GM21515 (cell line): ENCODE measurements around the gene NDE1.
A peak's percentile ranks its signal among the peaks of the same experiment; 100 is the strongest.
"Not testable (repeated sequence)": the region's sequence is repeated elsewhere in the genome, so short reads cannot be mapped to it uniquely, and the experiment has no call there.

Source experiments
- ATAC-seq: cut with Tn5 transposase; IDR thresholded peaks from one replicate; pipeline ENCODE4 v1.9.1; 2021; ENCODE audit not compliant: unreplicated experiment

The NDE1 gene

DNA sequence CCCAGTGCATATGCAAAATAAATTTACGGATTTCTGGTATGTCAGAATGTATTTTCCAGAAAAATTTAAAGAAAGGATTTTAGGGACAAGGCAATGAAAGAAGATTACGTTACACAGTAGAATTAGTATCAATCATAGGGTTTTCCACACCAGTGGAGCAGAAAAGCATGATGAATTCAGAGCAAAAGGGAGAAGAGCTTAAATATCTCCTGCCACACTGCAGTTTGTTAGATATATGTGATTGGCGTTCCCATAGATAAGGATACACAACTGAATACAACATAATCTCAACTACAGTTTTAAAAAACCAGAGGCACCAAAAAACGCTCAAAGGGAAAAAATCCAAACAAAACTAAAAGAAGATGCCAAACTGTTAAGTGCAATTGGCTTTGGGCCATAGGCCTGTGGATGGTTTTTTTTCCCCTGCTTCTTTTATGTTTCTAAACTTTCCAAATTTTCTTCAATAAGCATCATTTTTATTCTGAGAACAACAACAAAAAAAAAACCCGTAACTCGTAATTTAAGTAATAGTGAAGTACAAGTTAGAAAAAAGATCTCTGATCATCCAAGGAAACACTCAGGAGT, 29.3 kb upstream of the NDE1 start:
- ATAC-seq = no peak

DNA sequence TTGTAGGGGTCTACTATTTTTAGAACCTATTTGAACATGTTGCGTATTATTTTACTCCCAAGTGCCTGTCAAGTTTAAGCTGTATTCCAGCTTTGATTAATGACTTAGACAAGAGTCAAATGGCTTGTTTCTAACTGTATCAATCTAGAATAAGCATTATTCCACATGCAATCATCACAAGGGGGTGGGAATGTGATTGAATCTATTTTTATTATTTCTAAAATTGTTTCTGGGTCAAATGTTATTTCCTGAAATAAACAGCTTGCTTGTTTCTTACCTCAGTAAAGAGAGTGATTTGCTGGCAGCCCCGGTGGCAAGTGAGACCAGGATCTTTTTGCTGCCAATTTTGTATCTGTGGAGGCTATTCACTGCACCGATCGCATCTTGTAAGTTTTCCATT, 28.6 kb upstream of the NDE1 start:
- no peak for ATAC-seq

DNA sequence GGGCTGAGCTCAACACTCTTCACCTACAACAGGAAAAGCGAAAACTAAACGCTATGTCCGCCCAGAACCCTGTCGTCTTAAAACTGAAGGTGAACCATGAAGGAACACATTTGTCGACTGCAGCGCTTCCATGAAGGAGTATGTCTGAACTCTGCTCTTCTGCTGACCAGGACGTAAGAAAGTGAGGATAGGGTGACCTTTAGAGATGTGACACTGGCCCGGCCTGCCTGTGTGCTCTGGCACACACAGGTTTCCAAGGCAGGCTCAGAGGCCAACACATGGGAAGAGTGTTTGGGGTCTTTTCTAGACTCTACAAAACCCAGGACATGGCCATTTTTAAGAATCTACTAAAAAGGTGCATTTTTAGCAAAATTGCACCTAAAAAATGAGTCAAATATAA, 28.2 kb upstream of the NDE1 start:
- ATAC-seq = no peak

DNA sequence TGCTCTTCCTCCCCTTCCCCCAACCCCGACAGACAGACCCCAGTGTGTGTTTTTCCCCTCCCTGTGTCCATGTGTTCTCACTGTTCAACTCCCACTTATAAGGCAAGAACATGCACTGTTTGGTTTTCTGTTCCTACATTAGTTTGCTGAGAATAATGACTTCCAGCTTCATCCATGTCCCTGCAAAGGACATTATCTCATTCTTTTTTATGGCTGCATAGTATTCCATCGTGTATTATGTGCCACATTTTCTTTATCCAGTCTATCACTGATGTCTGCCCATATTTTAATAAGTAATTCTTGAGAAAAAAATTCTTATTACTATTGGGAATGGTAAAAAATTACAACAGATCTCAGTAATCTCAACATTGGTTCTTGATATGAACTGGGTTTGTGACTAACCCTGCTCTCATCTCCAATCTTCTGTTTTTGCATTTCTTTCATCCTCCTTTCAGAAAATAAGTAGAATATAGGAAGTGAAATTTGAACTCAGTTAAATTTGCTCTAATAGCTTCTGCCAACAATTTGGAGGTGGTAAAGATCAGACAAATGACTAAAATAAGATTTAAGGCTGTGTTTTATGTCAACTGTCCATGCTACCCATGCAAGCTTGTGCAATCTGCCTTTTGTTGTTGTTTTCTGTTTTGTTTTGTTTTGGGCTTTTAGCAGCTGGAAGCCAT, 18.2 kb upstream of the NDE1 start:
- no peak for ATAC-seq

DNA sequence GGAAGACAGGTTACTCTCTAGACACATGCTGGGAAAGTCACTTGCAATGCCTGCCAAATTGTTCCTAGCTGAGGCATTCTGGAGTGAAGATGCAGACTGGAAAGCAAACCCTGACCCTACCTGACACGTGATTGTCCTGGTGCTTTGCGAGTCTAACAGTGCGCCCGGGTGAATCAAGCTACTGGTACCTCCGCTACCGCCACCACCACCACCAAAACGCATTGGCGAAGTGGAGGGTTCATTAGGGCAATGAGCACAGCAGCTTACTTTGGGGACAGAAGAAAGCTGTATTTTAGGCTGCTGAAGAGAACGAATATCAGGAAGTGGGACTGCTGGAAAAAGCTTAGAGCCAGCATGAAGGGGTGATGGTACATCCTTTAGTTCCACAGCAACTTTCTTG, 14.1 kb upstream of the NDE1 start:
- no peak for ATAC-seq

DNA sequence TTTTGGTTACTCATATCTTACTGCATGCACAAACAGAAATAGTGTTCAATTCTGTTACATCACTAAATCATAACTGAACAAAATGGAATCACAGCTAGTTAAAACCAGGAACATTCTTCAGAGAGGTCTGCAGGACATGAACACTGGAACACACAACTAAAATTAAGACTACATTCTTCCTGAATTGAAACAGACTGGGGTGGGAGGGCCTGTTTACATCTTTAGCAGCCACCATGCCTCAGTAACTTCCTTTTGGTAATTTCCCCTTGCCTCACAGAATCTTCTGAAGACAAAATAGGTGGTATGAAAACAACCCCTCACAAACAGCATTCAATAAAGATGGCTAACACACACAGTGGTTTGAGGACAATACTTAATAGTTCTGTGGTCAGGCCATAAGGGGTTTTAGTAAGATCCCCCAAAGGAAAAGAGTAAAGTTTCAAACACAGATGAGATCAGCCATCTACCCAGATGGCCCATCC, 13.6 kb upstream of the NDE1 start:
- peak; percentile 34 for ATAC-seq

DNA sequence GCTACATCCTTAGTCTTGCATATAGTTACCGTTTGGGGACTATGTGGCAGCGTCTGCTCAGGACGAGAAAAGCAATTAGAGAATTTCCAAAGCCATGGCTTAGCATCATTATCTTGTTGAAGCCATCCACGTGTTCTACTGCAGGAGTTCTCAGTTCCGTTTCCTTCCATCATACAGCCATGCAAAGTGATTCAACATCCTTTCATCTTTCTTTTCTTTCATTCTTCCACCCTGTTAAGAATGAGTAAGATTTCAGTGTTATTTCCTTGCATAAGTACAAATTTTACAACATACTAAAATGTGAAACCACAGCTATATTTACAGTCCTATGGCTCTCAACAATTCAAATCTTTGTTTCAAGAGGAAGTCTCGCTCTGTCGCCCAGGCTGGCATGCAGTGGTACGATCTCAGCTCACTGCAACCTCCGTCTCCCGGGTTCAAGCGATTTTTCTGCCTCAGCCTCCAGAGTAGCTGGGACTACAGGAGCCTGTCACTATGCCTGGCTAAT, 10.9 kb upstream of the NDE1 start:
- no peak for ATAC-seq

DNA sequence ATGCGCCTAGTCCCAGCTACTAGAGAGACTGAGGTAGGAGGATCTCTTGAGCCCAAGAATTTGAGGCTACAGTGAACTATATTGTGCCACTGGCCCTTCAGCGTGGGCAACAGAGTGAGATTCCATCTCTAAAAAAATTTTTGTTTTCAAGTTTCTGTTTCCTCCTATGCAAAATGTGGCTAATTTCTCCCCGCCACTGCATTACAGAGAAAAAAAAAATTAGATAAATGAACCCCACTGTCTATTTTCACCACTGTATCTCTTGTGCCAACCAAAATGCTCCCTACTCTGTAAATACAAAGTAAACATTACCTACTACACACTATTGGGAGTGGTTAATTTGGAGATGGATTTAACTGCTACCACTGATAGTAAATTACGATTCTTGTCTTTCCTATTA, 9.1 kb upstream of the NDE1 start:
- ATAC-seq = no peak

DNA sequence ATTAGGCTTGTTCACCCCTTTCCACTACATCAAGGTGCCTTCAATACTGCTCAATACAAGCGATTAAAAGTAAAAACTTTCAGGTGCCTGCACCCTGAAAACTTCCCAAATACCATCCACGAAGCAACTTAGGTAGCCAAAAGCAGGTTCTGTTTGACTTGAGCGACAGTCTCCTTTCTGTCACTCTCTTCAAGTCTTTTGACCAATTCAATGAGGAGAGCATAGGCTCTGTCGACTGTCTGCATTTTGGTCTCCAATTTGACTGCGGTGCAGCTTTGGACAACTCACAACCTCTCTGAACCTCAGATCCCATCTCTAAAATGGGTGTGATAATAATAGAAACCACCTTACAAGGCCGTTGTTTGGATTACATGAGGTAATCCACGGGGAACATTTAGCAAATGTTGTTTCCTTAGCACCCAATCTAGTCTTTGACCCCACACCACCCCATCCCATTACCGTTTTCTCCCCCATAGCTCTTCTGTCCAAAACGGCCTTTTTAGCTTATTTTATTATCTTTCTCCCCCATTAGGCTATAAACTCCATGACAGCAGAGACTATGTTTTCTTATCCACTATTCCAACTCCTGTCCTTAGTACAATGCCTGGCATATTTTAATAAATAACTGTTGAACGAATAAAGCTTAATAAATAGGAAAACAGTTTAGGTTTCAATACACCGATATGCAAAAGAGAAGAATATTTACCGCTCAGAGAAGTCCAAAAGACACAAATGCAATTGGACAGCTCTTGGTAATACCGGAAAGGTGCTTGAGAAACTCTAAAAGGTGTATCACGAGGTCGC, 8.1 kb upstream of the NDE1 start:
- ATAC-seq = no peak

DNA sequence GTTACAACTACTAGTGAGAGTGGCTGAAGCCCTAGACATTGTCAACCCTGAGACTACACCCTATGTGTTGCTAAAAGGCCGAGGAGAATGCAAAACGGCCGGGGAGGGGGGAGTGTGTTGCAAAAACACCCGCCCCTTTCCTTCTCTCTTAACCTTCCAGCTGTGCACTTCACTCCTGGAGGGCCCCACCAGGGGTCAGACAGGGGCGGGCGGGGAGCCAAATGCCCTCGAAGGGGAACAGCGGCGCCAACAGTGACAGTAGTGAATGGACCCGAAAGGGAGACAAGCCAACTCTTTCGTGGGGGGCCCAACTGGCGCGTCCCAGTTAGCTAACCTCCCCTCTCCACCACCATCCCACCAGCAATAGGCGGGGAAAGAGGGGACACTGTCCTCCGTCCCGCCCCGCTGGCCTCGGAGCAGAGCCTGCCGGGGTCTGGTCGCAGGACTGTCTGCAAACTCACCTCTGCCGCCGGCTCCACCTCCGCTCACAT, 7.4 kb upstream of the NDE1 start:
- peak; percentile 49 for ATAC-seq

DNA sequence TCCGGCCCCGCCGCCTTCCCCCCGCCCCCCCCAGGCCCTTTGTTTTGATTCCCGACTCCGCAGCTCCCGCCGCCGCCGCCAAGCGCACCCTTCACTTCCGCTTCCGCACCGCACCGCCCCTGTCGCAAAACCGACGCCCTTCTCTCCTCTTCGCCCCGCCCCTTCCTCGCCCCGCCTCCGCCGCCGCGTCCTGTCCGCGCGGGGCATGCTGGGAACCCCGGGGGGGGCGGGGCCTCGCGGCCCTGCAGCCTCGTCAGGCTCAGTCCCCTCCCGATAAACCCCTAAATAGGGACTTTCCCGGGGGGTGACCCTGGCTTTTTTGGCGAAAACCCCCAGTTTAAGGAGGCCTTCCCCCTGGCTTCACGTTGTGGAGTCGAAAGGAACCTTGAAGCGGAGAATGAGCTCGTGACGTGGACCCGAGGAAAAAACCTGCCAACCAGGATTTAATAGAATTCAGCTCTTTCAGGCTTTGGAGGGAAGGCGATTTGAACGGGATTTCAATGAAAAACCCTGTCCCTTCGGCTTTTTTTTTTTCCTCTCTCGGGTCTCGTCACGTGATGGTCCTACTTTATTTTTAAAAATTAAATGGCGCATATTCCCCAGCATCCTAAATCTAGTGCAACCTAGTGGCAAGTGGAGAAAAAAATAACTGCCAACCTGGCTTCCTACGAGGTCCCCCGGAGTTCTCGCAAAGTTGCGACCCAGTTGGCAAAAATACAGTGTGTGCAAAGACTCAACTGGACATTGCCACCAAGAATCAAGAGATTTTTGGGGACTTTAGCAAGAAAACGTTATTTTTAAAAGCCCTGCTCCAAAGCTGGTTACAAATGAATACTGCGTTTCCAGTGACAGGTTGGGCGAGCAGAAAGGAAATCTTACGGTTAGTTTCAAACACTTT, 6.7 kb upstream of the NDE1 start, which contains the start of gene MARF1:
MARF1 (minus strand) TSS at position 107 of the 898 bp plus-strand sequence. CDS start 3,921 bp downstream, outside the sequence.
- peak; percentile 41 for ATAC-seq

DNA sequence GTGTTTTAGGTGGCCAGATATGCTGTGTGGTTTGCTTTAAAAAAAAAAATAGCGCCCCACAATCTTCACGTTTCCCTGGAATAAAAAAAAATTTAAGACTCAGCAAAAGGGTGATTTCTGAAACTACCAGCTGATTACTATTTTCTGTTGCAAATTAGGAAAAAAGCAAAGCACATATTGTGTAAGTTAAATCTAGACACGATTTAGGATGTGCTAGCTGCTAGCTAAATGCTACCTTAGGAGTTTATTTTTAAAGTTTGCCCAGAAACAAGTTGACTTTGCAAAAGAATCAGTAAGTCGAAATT, 6.1 kb upstream of the NDE1 start:
- ATAC-seq = no peak

DNA sequence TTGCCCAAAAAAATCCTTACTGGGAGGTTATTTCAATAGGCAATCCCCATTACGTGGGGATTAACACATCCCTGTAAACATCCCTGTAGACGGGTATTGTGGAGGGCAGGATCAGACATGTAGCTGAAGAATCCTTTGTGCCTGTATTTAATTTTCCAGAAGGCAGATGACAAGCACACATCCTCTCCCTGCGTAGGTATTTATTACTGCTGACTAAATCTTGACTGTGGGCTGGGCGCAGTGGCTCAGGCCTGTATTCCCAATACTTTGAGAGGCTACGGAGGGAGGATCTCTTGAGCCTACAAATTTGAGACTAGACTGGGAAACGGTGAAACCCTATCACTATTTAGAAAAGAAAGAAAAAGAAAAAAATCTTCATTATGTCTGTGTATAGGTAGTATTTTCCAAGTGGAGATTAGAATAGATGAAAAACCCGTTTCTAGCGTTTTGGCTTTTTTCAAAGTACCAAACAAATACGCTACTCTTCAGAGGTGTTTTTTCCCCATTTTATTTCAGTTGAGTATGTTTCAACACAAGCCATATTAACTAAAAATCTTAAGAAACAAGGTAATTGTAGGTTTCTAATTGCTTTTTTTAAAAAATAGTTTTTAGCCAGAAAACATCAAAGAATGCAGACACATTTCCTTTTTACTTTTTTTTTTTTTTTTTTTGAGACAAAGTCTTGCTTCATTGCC, 5.6 kb upstream of the NDE1 start:
- no peak for ATAC-seq

DNA sequence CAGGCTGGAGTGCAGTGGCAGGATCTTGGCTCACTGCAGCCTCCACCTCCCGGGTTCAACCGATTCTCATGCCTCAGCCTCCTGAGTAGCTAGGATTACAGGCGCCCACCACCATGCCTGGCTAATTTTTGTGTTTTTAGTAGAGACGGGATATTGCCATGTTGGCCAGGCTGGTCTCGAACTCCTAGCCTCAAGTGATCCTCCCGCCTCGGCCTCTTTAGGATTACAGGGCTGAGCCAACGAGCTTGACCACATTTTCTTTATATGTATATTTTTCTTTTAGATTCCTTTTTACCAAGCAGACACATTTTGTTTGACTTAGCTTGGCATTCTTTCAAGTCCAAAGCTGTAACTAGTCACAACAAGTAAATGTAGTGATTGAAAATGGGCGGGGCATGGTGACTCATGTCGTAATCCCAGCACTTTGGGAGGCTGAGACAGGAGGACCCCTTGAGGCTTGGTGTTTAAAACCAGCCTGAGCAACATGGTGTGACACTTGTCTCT, 5.0 kb upstream of the NDE1 start:
- not testable (repeated sequence) for ATAC-seq

DNA sequence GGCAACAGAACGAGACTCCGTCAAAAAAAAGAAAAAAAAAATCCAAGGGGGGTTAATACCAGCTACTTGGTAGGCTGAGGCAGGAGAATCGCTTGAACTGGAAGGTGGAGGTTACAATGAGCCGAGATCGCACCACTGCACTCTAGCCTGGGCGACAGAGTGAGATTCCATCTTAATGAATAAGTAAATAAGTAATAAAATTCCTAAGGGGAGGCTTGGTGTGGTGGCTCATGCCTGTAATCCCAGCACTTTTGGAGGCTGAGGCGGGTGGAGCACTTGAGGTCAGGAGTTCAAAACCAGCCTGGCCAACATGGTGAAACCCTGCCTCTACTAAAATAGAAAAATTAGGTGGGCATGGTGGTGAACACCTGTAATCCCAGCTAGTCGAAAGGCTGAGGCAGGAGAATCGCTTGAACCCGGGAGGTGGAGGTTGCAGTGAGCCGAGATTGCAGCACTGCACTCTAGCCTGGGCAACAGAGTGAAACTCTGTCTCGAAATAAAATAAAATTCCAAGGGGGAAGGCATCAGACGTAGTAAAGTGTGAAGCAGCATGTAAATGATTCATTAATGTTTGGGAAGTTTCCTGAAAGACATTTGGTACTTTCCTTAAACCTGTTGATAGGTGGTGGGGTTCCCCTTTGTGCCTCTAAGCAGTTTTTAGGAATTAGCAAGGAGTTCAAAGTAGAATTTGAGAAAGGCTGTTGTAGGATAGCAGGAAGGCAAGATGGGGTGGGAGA, 3.3 kb upstream of the NDE1 start:
- not testable (repeated sequence) for ATAC-seq

DNA sequence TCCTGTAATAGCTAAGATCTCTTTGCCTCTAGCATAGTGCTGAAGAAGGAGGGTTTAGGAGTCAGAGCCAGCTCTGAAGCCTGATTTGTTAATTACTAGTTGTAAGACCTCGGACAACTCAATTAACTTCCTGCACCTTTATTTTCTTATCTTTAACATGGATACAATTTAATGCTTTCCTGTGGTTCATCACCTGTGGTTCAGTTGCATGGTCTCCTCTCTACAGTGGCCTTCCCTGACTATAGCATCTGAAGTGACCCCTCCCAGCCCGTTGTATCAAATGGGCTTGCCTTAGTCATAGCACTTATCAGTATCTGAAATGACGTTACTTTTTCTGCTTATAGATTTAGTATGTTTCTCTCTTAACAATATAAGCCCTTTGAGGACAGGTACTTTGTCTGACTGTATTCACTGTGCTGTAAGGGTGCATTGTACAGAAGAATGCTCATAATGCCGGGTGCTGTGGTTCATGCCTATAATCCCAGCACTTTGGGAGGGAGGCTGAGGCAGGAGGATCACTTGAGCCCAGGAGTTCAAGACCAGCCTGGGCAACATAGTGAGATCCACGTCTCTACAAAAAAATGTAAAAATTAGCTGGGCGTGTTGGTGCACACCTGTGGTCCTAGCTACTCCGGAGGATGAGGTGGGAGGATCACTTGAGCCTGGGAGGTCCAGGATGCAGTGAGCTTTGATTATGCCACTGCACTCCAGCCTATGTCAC, 2.6 kb upstream of the NDE1 start:
- ATAC-seq = no peak

DNA sequence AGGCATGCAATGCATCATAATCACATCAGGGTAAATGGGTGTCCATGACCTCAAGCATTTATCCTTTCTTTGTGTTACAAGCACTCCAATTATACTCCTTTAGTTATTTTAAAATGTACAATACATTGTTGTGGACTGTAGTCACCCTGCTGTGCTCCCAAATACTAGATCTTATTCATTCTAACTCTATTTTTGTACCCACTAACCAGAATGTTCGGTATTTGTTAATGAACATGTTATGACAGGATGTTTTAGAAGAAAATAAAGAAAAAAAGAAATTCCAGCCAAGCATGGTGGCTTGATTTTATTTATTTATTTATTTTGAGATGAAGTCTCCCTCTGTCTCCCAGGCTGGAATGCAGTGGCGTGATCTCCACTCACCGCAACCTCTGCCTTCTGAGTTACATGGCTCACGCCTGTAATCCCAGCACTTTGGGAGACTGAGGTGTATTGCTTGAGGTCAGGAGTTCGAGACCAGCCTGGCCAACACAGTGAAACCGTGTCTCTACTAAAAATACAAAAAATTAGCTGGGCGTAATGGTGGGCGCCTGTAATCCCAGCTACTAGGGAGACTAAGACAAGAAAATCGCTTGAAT, 1.8 kb upstream of the NDE1 start:
- no peak for ATAC-seq

DNA sequence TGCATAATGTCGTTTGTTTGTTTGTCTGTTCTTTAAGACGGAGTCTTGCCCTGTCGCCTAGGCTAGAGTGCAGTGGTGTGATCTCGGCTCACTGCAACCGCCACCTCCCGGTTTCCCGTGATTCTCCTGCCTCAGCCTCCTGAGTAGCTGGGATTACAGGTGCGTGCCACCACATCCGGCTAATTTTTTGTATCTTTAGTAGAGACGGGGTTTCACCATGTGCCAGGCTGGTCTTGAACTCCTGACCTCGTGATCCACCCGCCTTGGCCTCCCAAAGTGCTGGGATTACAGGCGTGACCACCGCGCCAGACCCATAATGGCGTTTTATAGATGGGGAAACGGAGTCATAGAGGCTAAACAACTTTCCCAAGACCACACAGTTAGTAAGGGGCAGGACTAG, 734 bp upstream of the NDE1 start:
- ATAC-seq = not testable (repeated sequence)
